ENCODE results near the gene DBH.

DBH gene

DNA sequence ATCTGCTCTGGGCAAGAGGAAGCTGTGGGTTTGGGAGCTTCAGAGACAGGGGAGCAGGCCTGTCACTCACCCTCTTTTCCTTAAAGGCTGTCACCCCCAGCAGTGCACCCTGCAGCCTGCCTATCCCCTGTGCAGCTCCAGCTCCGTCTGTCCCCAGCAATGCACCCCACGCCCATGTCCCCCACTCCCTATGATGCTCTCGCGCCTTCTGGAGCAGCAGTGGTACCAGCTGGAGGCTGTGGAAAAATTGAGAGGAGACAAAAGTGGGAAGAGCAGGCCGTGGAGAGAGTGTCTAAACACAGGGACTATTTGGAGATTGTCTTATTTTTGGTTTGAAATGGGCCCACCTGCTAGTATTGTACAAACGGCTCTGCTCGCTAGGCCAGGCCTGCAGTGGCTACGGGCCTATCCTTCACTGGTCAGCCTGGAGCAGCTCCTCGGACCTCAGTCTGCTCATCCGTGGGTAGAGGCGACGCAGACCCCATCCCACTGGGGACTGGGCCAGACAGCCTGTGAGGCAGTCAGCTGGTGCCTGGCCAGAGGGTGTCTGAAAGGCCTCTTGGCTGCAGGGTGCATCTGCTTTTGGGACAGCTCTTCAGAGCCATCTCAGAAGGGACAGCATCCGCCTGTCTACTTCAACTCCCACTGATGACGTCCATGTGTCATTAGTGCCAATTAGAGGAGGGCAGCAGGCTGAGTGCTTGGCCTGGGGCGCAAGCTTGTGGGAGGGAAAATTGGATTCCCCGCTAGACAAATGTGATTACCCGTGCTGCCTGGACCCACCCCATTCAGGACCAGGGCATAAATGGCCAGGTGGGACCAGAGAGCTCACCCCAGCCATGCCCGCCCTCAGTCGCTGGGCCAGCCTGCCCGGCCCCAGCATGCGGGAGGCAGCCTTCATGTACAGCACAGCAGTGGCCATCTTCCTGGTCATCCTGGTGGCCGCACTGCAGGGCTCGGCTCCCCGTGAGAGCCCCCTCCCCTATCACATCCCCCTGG lies at the start of gene DBH:
DBH (plus strand) TSS at position 831 of the 999 bp plus-strand sequence; CDS start at position 840, 9 bp downstream.
- no peak within 1 kb of the TSS for H3K4me3 ChIP-seq (ENCODE audit: low read depth, low read length)
- TF ChIP-seq, protein P1, sequence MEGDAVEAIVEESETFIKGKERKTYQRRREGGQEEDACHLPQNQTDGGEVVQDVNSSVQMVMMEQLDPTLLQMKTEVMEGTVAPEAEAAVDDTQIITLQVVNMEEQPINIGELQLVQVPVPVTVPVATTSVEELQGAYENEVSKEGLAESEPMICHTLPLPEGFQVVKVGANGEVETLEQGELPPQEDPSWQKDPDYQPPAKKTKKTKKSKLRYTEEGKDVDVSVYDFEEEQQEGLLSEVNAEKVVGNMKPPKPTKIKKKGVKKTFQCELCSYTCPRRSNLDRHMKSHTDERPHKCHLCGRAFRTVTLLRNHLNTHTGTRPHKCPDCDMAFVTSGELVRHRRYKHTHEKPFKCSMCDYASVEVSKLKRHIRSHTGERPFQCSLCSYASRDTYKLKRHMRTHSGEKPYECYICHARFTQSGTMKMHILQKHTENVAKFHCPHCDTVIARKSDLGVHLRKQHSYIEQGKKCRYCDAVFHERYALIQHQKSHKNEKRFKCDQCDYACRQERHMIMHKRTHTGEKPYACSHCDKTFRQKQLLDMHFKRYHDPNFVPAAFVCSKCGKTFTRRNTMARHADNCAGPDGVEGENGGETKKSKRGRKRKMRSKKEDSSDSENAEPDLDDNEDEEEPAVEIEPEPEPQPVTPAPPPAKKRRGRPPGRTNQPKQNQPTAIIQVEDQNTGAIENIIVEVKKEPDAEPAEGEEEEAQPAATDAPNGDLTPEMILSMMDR (IDR thresholded peaks at IDR 0.05; ENCODE audit: control insufficient read depth, extremely low read depth, insufficient read depth) = no peak
- no peak for DNase-seq (ENCODE audit: low read depth)

DNA sequence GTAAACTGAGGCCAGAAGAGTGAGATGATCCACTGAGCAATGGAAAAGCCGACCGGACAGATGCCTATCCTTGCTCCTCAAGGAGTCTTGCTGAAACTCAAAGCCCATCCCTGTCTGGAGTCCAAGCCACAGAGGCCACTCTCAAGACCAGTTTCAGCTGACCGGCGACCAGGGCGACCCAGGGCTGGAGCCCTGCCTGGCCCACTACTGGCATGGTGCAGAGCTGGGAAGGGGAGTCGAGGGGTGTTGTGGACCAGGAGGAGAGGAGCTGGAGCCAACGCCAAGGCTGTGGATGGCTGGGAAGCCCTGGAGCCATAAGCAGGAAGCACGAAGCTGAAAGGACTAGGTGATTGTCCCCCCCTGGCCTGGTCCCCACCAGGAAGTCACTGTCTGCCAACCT lies 49.1 kb upstream of the DBH start:
- no peak for DNase-seq (ENCODE audit: low read depth)
- no peak overlapping the region for H3K4me3 ChIP-seq (ENCODE audit: low read depth, low read length)
- TF ChIP-seq, protein P1 (IDR thresholded peaks at IDR 0.05; ENCODE audit: control insufficient read depth, extremely low read depth, insufficient read depth) = no peak

DNA sequence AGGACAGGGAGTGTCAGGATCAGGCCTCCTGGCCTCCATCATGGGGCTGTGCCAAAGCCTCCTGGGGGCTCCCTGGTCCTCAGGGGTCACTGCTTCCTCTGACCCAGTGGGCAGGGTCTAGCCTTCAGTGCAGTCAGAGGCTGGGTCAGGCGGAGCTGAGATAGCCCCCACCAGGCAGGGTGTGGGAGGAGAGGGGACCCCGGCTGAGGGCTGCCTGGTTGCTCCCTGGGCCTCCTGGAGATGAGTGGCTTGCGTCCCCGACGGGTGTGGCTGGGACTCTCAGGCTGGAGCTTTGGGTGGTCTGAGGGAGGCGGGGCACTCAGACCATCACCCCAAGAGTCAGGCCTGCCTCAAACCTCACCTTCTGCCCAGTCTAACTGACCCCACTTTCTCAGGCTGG lies 48.7 kb upstream of the DBH start:
- TF ChIP-seq, protein P1 (IDR thresholded peaks at IDR 0.05; ENCODE audit: control insufficient read depth, extremely low read depth, insufficient read depth) = no peak
- no peak for DNase-seq (ENCODE audit: low read depth)
- no peak overlapping the region for H3K4me3 ChIP-seq (ENCODE audit: low read depth, low read length)

DNA sequence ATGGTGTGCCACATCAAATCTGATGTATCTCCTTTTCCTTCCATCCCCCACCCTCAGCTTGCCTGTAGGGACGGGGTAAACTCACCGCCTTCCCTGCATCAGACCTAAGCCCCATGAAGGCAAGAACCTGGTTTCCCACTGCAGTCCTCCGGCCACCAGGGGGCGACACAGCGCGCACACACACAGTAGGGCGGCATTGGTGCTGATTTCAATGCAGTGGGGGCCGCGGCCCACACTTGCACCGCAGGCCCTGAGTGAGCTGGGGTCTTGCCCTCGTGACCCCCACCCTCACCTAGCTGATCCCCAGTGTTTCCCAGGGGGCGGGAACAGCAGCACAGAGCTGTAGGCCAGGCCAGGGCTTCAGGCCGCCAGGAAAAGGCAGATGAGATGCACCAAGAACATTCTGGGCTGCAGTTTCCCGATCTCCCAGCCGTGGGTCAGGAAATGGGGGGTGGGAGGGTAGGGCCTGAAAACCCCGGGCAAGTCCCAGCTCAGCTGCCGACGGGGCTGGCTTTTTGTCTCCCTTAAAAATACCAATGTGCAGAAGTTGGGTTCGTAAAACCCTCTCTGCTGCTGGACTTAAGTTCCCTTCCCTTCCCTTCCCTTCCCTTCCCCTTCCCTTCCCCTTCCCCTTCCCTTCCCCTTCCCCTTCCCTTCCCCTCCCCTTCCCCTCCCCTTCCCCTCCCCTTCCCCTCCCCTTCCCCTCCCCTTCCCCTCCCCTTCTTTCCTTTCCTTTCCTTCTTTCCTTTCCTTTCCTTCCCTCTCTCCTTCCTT lies 46.5 kb upstream of the DBH start:
- no peak for DNase-seq (ENCODE audit: low read depth)
- H3K4me3 ChIP-seq (ENCODE audit: low read depth, low read length) = no peak overlapping the region
- TF ChIP-seq, protein P1 (IDR thresholded peaks at IDR 0.05; ENCODE audit: control insufficient read depth, extremely low read depth, insufficient read depth) = peak; percentile 39

DNA sequence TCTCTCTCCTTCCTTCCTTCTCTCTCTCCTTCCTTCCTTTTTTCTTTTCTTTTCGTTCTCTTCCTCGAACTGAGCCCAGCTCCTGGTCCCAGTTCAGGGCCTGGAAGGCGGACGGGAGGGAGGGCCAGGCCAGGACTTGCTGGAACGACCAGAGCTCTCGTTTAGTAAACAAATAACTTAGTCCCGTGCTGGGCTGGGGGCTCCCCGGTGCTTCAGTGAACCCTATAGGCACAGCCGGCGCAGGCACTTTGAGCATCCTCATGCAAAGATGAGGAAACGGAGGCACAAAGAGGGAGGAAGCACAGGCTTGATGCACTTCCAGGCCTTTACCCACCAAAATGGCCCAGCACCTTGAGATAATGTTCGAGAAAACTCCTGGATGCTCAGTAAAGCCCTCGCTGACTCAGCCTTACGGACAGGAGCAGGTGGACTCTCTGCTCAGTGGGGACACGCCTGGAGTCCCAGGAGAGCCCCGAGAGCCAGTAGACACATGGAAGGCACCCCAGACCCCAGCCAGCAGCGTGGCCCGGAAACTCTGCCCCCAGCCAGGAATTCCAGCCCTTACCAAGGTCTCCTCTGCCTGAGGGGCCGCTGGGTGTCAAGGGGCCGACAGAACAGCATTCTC lies 45.8 kb upstream of the DBH start:
- TF ChIP-seq, protein P1 (IDR thresholded peaks at IDR 0.05; ENCODE audit: control insufficient read depth, extremely low read depth, insufficient read depth) = no peak
- no peak for DNase-seq (ENCODE audit: low read depth)
- H3K4me3 ChIP-seq (ENCODE audit: low read depth, low read length) = no peak overlapping the region

DNA sequence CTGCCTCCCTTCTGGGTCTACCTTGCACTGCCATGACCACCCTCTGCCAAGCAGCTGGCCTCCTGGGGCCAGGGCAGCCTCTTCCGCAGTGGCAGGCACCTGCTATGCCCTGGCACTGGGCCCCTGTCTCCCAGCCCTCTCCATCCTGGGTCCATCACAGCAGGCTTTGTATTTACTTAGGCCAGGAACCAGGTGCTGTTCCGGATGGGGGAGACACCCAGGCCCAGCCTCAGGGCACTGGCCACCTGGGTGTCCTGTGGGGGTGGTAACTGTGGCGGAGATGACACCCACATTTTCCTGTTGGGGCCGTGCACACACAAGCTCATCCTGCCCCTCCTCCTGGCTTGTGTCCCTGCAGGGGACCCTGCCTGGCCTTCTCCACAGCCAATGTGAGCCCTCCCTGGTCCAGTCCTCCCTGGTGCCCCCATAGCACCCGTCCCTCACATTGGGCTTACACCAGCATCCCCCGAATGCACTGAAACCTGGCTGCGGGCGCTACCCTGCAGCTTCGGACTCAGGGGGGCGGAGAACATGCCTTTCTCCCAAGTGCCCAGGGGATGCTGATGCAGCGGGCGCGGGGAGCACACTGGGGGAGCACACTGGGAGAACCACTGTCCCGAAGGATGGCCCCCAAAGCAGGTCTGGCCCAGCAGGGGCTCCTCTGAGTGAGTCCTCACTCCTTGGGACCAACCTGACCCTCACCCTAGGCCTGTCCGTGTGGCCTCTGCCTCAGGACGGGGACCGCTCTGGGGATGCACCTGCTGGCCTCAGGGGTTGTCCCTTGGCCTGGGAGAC lies 44.9 kb upstream of the DBH start:
- TF ChIP-seq, protein P1 (IDR thresholded peaks at IDR 0.05; ENCODE audit: control insufficient read depth, extremely low read depth, insufficient read depth) = no peak
- no peak for DNase-seq (ENCODE audit: low read depth)

More for the DNA sequence above, 44.9 kb upstream of the DBH start:
- H3K4me3 ChIP-seq (ENCODE audit: low read depth, low read length) = no peak overlapping the region
